GM23248 (cell line): ENCODE measurements around the gene STARD10. TPM values are rescaled to one million over a fixed set of nuclear protein-coding genes. Genes with fewer than 3 reads are reported as not detected.

ENCODE experiments used
- DNase-seq: peaks from one replicate; pipeline ENCODE4 v3.0.0-alpha.2; 2015
- H2AFZ ChIP-seq: fragments of 200-600 bp; sonication (generic); 2 replicates; pipeline ENCODE4 v1.6.1; 2016; ENCODE audit warnings: antibody characterized with exemption
- H3F3A ChIP-seq: fragments of 200-600 bp; sonication (generic); 2 replicates; pipeline ENCODE4 v1.6.1; 2016; ENCODE audit warnings: mild to moderate bottlenecking, antibody characterized with exemption, mixed run types; ENCODE audit not compliant: insufficient read depth
- H3K27ac ChIP-seq: fragments of 200-600 bp; sonication (generic); 2 replicates; pipeline ENCODE4 v1.5.1; 2016; ENCODE audit warnings: mild to moderate bottlenecking
- H3K27me3 ChIP-seq: fragments of 200-600 bp; sonication (generic); replicated peaks from 2 replicates; pipeline ENCODE4 v1.6.1; 2016; ENCODE audit warnings: mild to moderate bottlenecking; ENCODE audit not compliant: insufficient read depth
- H3K36me3 ChIP-seq: fragments of 200-600 bp; sonication (generic); 2 replicates; pipeline ENCODE4 v1.6.1; 2016; ENCODE audit warnings: low read depth, mild to moderate bottlenecking
- H3K4me1 ChIP-seq: fragments of 200-600 bp; sonication (generic); 2 replicates; pipeline ENCODE4 v1.6.1; 2016; ENCODE audit warnings: mild to moderate bottlenecking; ENCODE audit not compliant: insufficient read depth
- H3K4me2 ChIP-seq: fragments of 200-600 bp; sonication (generic); one replicate; pipeline ENCODE4 v1.6.1; 2016; ENCODE audit warnings: mild to moderate bottlenecking; ENCODE audit not compliant: unreplicated experiment
- H3K4me3 ChIP-seq: fragments of 200-600 bp; sonication (generic); 2 replicates; pipeline ENCODE4 v1.5.1; 2016; ENCODE audit warnings: mild to moderate bottlenecking
- H3K79me2 ChIP-seq: fragments of 200-600 bp; sonication (generic); 2 replicates; pipeline ENCODE4 v1.6.1; 2016; ENCODE audit warnings: mild to moderate bottlenecking; ENCODE audit not compliant: insufficient read depth
- H3K9ac ChIP-seq: fragments of 200-600 bp; sonication (generic); 2 replicates; pipeline ENCODE4 v1.6.1; 2016; ENCODE audit warnings: mild to moderate bottlenecking
- H3K9me2 ChIP-seq: fragments of 200-600 bp; sonication (generic); 2 replicates; pipeline ENCODE4 v1.6.1; 2016; ENCODE audit warnings: mixed run types, mild to moderate bottlenecking, moderate library complexity; ENCODE audit not compliant: insufficient read depth
- H3K9me3 ChIP-seq: fragments of 200-600 bp; sonication (generic); one replicate; pipeline ENCODE4 v1.6.1; 2017; ENCODE audit warnings: low read depth
- H4K20me1 ChIP-seq: fragments of 200-600 bp; sonication (generic); 2 replicates; pipeline ENCODE4 v1.6.0; 2016; ENCODE audit not compliant: insufficient read depth
- EZH2 ChIP-seq: fragments of 200-600 bp; sonication (generic); IDR thresholded peaks from 2 replicates; pipeline ENCODE4 v1.6.1; 2018; ENCODE audit warnings: antibody characterized with exemption, mild to moderate bottlenecking; ENCODE audit not compliant: insufficient read depth, poor library complexity, severe bottlenecking
- EZH2phosphoT487 ChIP-seq: fragments of 200-600 bp; sonication (generic); IDR thresholded peaks from 2 replicates; pipeline ENCODE4 v1.6.1; 2018; ENCODE audit warnings: antibody characterized with exemption, moderate library complexity, mild to moderate bottlenecking, low read depth; ENCODE audit not compliant: insufficient read depth
- WGBS, 2 experiments: methylation state at CpG; one replicate each; pipeline ENCODE4 v1.1.6; 2015 to 2017; ENCODE audit warnings: low lambda C conversion rate in 2 of 2, low coverage in 1 of 2; ENCODE audit errors: missing lambda C conversion rate in 2 of 2; 5-methylcytosine and 5-hydroxymethylcytosine counted together
- in situ Hi-C: fragments of 300-500 bp; cut with MboI; formaldehyde crosslinking; loops from 2 replicates; pipeline ENCODE4 v1.15.0; 2020
- polyA plus RNA-seq: library from polyadenylated mRNA; unstranded; fragments of >200 nt; fragmentation: Nextera tagmentation; extraction: Ambion mirVana; gene quantifications from 2 replicates; pipeline ENCODE4 v1.2.1, GENCODE V29; 2016
- total RNA-seq: library from RNA; depleted of rRNA; stranded (reverse); fragments of >200 nt; shearing (Covaris generic); gene quantifications from 2 replicates; pipeline ENCODE4 v1.2.3, GENCODE V29; 2014

The STARD10 gene
- total and polyA plus RNA-seq, 2 experiments from 2014 or later: 6.6 to 14.7 TPM

DNA sequence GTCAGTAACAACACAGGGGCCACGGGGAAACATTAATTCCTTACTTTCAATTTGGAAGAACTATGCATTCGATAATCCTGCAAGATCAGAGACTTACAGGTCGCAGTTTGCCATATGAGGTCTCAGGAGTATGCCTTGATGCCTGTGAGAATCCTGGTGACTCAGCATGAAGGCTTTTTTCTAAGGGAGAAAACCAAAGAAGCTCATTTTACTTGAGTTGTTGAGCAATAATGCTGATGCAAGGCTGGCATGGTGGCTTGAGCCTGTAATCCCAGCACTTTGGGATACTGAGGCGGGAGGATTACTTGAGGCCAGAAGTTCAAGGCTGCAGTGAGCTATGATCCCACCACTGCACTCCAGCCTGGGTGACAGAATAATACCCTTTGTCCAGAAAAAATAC is 46.9 kb upstream of the STARD10 start:
- H3K9me2 ChIP-seq: no peaks in the 10 kb centered on the region
- no peak overlapping the region for H2AFZ ChIP-seq
- DNase-seq: peak; percentile 91
- WGBS, 2 experiments: 67 to 70% methylated on average over 4 of the region's 4 CpGs
- H3K9me3 ChIP-seq: no peaks in the 10 kb centered on the region
- H3K4me2 ChIP-seq: no peak overlapping the region
- peaks cover 47% of the 10 kb centered on the region for H3F3A ChIP-seq
- no peaks in the 10 kb centered on the region for H3K79me2 ChIP-seq
- peaks cover 5% of the 10 kb centered on the region; the same call in 1 of the 2 replicates for H3K36me3 ChIP-seq
- no peak overlapping the region for H3K9ac ChIP-seq
- peaks cover 24% of the 10 kb centered on the region for H3K4me1 ChIP-seq
- in situ Hi-C loops: loop anchor here (25.0 kb wide), 1 partner anchor 447 kb away; no protein-coding TSS in a partner anchor
- H3K4me3 ChIP-seq: no peak overlapping the region
- TF ChIP-seq EZH2 (no peak), EZH2phosphoT487 (no peak)
- no peaks in the 10 kb centered on the region for H4K20me1 ChIP-seq
- H3K27me3 ChIP-seq: no peaks in the 10 kb centered on the region
- H3K27ac ChIP-seq: peak overlapping the region; percentile 64

DNA sequence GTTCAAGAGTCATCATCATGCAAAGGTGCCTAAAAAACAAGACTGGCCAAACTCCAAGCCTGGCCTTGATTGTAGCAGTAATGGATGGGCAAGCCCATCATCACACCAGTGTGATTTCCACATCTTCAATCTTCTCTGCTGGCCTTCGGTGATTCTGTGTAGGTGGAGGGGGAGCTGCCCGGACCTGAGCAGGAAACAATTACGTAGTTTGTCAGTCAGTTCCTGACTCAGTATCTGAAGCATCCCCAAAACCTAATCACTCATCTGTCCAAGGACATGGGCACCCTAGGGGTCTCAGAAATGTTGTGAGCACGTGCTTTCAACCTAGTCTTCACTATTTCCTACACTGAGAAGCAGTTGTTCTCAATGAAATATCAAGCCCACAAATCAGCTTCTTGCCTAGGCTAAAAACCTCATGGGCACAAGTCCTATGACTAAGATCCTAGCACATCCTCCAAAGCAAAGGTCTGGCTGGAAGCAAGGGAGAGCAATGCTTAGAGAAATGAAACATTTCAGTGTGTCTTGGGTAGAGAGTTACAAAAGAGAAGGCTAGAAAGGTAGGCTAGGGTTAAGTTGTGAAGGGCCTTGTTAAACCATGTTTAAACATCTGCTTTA is 45.0 kb upstream of the STARD10 start:
- Histone ChIP-seq H3K9me2 (no peaks in the 10 kb centered on the region), H3K9ac (no peak overlapping the region), H3K27me3 (no peaks in the 10 kb centered on the region), H3K27ac (peak overlapping the region; percentile 32), H2AFZ (no peak overlapping the region), H3K9me3 (no peaks in the 10 kb centered on the region), H4K20me1 (no peaks in the 10 kb centered on the region), H3K4me2 (peak overlapping the region; percentile 11), H3K4me1 (peaks cover 24% of the 10 kb centered on the region), H3F3A (peaks cover 47% of the 10 kb centered on the region), H3K36me3 (peaks cover 5% of the 10 kb centered on the region; the same call in 1 of the 2 replicates), H3K79me2 (no peaks in the 10 kb centered on the region), H3K4me3 (no peak overlapping the region)
- in situ Hi-C loops: loop anchor here (10.0 to 25.0 kb wide), 2 partner anchors 336 to 449 kb away; no protein-coding TSS in a partner anchor
- TF ChIP-seq EZH2 (no peak), EZH2phosphoT487 (no peak)
- peak; percentile 65 for DNase-seq
- WGBS, 2 experiments: 34 to 41% methylated on average over 4 of the region's 4 CpGs

DNA sequence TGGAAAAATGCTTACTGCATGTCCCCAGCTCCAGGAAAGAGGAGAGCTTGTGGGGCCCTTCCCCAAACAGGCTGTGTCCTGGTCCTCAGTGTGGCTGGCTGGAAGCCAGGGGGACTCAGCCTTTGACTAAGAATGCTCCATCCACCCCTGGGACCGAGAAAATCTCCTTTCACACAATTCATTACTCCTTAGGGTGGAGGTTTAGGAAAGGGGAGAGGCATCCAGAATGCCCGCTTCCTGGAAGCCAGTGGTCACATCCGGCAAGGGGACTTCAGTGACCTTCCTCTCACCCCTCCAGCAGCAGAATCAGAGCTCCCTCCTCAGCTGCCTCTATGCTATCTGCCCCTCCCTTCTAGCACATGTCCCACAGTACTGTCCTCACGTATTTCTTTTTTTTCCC is 42.3 kb upstream of the STARD10 start:
- no peak overlapping the region for H3K27ac ChIP-seq
- in situ Hi-C loops: loop anchor here (10.0 to 25.0 kb wide), 2 partner anchors 339 to 451 kb away; no protein-coding TSS in a partner anchor
- DNase-seq: no peak

DNA sequence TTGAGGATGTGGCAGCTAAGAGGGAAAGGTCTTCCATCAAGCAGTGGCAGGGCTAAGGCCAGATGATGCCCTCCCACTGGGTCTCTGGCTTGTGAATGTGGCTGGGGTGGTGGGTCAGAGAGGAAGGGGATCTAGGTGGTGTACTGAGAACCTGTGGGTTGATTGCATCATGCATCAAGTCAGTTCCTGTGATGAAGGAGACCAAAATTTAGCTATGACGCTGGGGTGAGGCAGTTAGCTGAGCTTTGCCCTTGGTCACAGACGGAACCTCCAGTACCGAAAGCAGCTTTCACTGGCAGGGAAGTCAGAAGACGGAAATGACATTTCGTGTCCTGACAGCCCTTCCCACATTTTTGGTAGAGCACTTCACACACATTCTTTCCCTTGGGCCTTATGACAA is 41.1 kb upstream of the STARD10 start:
- 96 to 100% methylated on average over 5 of the region's 5 CpGs for WGBS, 2 experiments
- Histone ChIP-seq H3K9ac (no peak overlapping the region), H3K4me2 (no peak overlapping the region), H3K9me3 (no peaks in the 10 kb centered on the region), H3F3A (peaks cover 30% of the 10 kb centered on the region), H4K20me1 (no peaks in the 10 kb centered on the region), H3K4me3 (no peak overlapping the region), H3K27me3 (no peaks in the 10 kb centered on the region), H3K79me2 (no peaks in the 10 kb centered on the region), H3K9me2 (no peaks in the 10 kb centered on the region), H3K36me3 (peaks cover 5% of the 10 kb centered on the region; the same call in 1 of the 2 replicates), H2AFZ (no peak overlapping the region), H3K4me1 (peaks cover 17% of the 10 kb centered on the region), H3K27ac (no peak overlapping the region)
- no peak for DNase-seq
- TF ChIP-seq EZH2phosphoT487 (no peak), EZH2 (no peak)
- in situ Hi-C loops: loop anchor here (10.0 to 25.0 kb wide), 2 partner anchors 340 to 452 kb away; no protein-coding TSS in a partner anchor

More for the DNA sequence above, 42.3 kb upstream of the STARD10 start:
- Histone ChIP-seq H3K4me1 (peaks cover 24% of the 10 kb centered on the region), H2AFZ (no peak overlapping the region), H3K27me3 (no peaks in the 10 kb centered on the region), H3K9me3 (no peaks in the 10 kb centered on the region), H4K20me1 (no peaks in the 10 kb centered on the region), H3K36me3 (peaks cover 5% of the 10 kb centered on the region; the same call in 1 of the 2 replicates), H3K4me2 (no peak overlapping the region), H3F3A (peaks cover 41% of the 10 kb centered on the region), H3K9ac (no peak overlapping the region), H3K4me3 (no peak overlapping the region), H3K9me2 (no peaks in the 10 kb centered on the region), H3K79me2 (no peaks in the 10 kb centered on the region)
- no peak for TF ChIP-seq EZH2phosphoT487
- no peak for TF ChIP-seq EZH2
- 78 to 79% methylated on average over 4 of the region's 4 CpGs for WGBS, 2 experiments
